Mammary epithelial cell (primary cell): Measurements from ENCODE around the gene UPK3A.

Experiments
- CTCF ChIP-seq, 2 donors: IDR thresholded peaks in 1 of 2; conservative IDR thresholded peaks in 1 of 2; 2 replicates each; pipeline ENCODE4 v1.5.1; 2011 to 2012; ENCODE audit warnings: inconsistent platforms in 2 of 2, low read length in 2 of 2, mild to moderate bottlenecking in 2 of 2, control low read depth in 1 of 2, low read depth in 1 of 2; ENCODE audit not compliant: insufficient read depth in 1 of 2; ENCODE audit errors: extremely low read depth in 1 of 2
- EZH2 ChIP-seq: IDR thresholded peaks from 2 replicates; pipeline ENCODE4 v1.6.1; 2012; ENCODE audit warnings: low read length, inconsistent platforms, borderline replicate concordance

- TF ChIP-seq CTCF (conservative IDR thresholded peaks at IDR 0.05 in 1 of 2, IDR thresholded peaks at IDR 0.05 in 1 of 2; ENCODE audit: extremely low read depth in 1 of 2, insufficient read depth in 1 of 2, low read depth in 1 of 2, low read length in 2 of 2) (no peak), EZH2 (no peak)
Observed at GRCh38 chr22:45278125-45278524, 6.6 kb upstream of the UPK3A start.
